GM18870 (cell line): ENCODE data around the gene IFNK.

Experiments
- ATAC-seq: cut with Tn5 transposase; IDR thresholded peaks from one replicate; pipeline ENCODE4 v1.9.1; 2021; ENCODE audit warnings: moderate library complexity; ENCODE audit not compliant: unreplicated experiment

The IFNK gene

GRCh38 chr9:27537027-27537435 lies 12.9 kb downstream of the IFNK start:
- no peak for ATAC-seq

GRCh38 chr9:27537756-27538155 lies 13.7 kb downstream of the IFNK start:
- ATAC-seq, result no peak

GRCh38 chr9:27538647-27539046 lies 14.6 kb downstream of the IFNK start:
- ATAC-seq, result peak; percentile 44

GRCh38 chr9:27539479-27540441 lies 15.7 kb downstream of the IFNK start:
- ATAC-seq, result no peak

- no peak for ATAC-seq
Observed at GRCh38 chr9:27540502-27540901, 16.4 kb downstream of the IFNK start.

- no peak for ATAC-seq
Observed at GRCh38 chr9:27541740-27542139, 17.6 kb downstream of the IFNK start.

- no peak for ATAC-seq
Observed at GRCh38 chr9:27542508-27542907, 18.4 kb downstream of the IFNK start.

- ATAC-seq, result no peak
Observed at GRCh38 chr9:27545471-27545870, 21.4 kb downstream of the IFNK start.

- no peak for ATAC-seq
Observed at GRCh38 chr9:27548055-27548741, 24.1 kb downstream of the IFNK start.

GRCh38 chr9:27549196-27549755 lies 25.2 kb downstream of the IFNK start:
- no peak for ATAC-seq

GRCh38 chr9:27554712-27555111 lies 30.6 kb downstream of the IFNK start:
- ATAC-seq, result no peak

GRCh38 chr9:27556470-27556869 lies 32.4 kb downstream of the IFNK start:
- no peak for ATAC-seq

GRCh38 chr9:27558307-27558706 lies 34.2 kb downstream of the IFNK start:
- no peak for ATAC-seq

- ATAC-seq, result no peak
Observed at GRCh38 chr9:27560457-27560856, 36.4 kb downstream of the IFNK start.

GRCh38 chr9:27561685-27562084 lies 37.6 kb downstream of the IFNK start:
- ATAC-seq, result peak; percentile 56

- no peak for ATAC-seq
Observed at GRCh38 chr9:27563738-27564430, 39.8 kb downstream of the IFNK start.

GRCh38 chr9:27564670-27565069 lies 40.6 kb downstream of the IFNK start:
- ATAC-seq, result no peak

- ATAC-seq, result no peak
Observed at GRCh38 chr9:27565696-27566095, 41.6 kb downstream of the IFNK start.

- ATAC-seq, result no peak
Observed at GRCh38 chr9:27566118-27566517, 42.0 kb downstream of the IFNK start.

- ATAC-seq, result no peak
Observed at GRCh38 chr9:27569406-27569805, 45.3 kb downstream of the IFNK start.

GRCh38 chr9:27571011-27571410 lies 46.9 kb downstream of the IFNK start:
- ATAC-seq, result no peak
